Activated naive CD4-positive, alpha-beta T cell treated with anti-CD3 and anti-CD28 coated beads, Interleukin-2, amount 10 ng/mL, durations not matched to agents 5 hours and 36 hours (primary cell): ENCODE measurements around the gene TACR3. TPM values are rescaled to one million over a fixed set of nuclear protein-coding genes. Genes with fewer than 3 reads are reported as not detected.

Source experiments
- total RNA-seq, 2 experiments: library from RNA; stranded (reverse); gene quantifications; one replicate each; pipeline ENCODE4 v1.2.3, GENCODE V29; 2021

TACR3 gene
- not detected for total RNA-seq

DNA sequence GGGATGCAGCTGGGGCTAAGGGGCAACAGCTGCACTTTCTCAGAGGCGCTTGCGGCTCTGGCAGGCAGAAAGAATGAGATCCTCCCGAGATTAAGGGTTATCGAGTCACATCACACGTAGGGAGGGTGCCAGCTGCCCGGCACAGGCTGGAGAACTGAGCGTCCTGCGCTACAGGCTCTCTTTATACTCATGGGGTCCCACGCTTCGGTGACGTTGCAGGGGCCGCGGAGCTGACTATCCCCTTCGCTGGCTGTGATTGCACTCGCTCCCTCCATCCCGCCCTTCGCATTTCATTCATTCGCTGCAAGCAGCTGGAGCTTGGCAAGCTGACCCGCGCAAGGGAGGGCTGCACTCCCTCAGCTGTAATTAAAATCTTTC lies at the start of gene TACR3:
Gene TACR3, minus strand, starts transcription at position 156 of the 378 bp plus-strand sequence. CDS start 310 bp downstream, outside the sequence.

